Astrocyte (in vitro differentiated cells and primary cell): ENCODE measurements around the gene SLAMF7. TPM values are rescaled to one million over a fixed set of nuclear protein-coding genes. Genes with fewer than 3 reads are reported as not detected.

Source experiments
- DNase-seq: peaks from one replicate; pipeline ENCODE4 v3.0.0-alpha.2; 2010; ENCODE audit warnings: low read depth
- FAIRE-seq: peaks from 2 replicates; lab custom pipeline; 2011; peaks lifted over from hg19 to GRCh38; lab: Jason Lieb, UNC
- H2AFZ ChIP-seq: 2 replicates; pipeline ENCODE4 v1.6.0; 2012; ENCODE audit warnings: low read depth, low read length, inconsistent platforms
- H3K27ac ChIP-seq: 2 replicates; pipeline ENCODE4 v1.5.1; 2011; ENCODE audit warnings: low read depth, low read length, inconsistent platforms
- H3K27me3 ChIP-seq: 2 replicates; pipeline ENCODE4 v1.6.0; 2011; ENCODE audit warnings: low read length, inconsistent platforms; ENCODE audit not compliant: insufficient read depth
- H3K36me3 ChIP-seq: 2 replicates; pipeline ENCODE4 v1.5.1; 2011; ENCODE audit warnings: low read length, inconsistent platforms; ENCODE audit not compliant: insufficient read depth
- H3K4me1 ChIP-seq: 2 replicates; pipeline ENCODE4 v1.5.1; 2011; ENCODE audit warnings: low read length, inconsistent platforms; ENCODE audit not compliant: insufficient read depth
- H3K4me2 ChIP-seq: 2 replicates; pipeline ENCODE4 v1.6.0; 2012; ENCODE audit warnings: low read length, inconsistent platforms
- H3K4me3 ChIP-seq: 2 replicates; pipeline ENCODE4 v1.5.1; 2011; ENCODE audit warnings: low read depth, mild to moderate bottlenecking, low read length, inconsistent platforms; ENCODE audit not compliant: insufficient read depth
- H3K79me2 ChIP-seq: 2 replicates; pipeline ENCODE4 v1.6.0; 2012; ENCODE audit warnings: mild to moderate bottlenecking, low read length, inconsistent platforms; ENCODE audit not compliant: insufficient read depth
- H3K9ac ChIP-seq: 2 replicates; pipeline ENCODE4 v1.6.0; 2012; ENCODE audit warnings: mild to moderate bottlenecking, low read length, inconsistent platforms
- H3K9me3 ChIP-seq: 2 replicates; pipeline ENCODE4 v1.5.1; 2012; ENCODE audit warnings: low read depth, mild to moderate bottlenecking, low read length, inconsistent platforms; ENCODE audit not compliant: insufficient read depth
- H4K20me1 ChIP-seq: 2 replicates; pipeline ENCODE4 v1.6.0; 2012; ENCODE audit warnings: low read length, inconsistent platforms; ENCODE audit not compliant: insufficient read depth
- H3K27ac Mint-ChIP-seq: one replicate; pipeline ENCODE4 v1.8.0; 2021; ENCODE audit warnings: mild to moderate bottlenecking, mixed read lengths; ENCODE audit not compliant: unreplicated experiment
- H3K27me3 Mint-ChIP-seq: one replicate; pipeline ENCODE4 v1.8.0; 2021; ENCODE audit warnings: low read depth, mixed read lengths; ENCODE audit not compliant: unreplicated experiment
- H3K36me3 Mint-ChIP-seq: one replicate; pipeline ENCODE4 v1.8.0; 2021; ENCODE audit warnings: low read depth, mixed read lengths; ENCODE audit not compliant: unreplicated experiment
- H3K4me1 Mint-ChIP-seq: one replicate; pipeline ENCODE4 v1.8.0; 2021; ENCODE audit warnings: low read depth, mixed read lengths; ENCODE audit not compliant: unreplicated experiment
- H3K4me3 Mint-ChIP-seq: one replicate; pipeline ENCODE4 v1.8.0; 2021; ENCODE audit warnings: mild to moderate bottlenecking, moderate library complexity, mixed read lengths; ENCODE audit not compliant: unreplicated experiment
- H3K9me3 Mint-ChIP-seq: one replicate; pipeline ENCODE4 v1.8.0; 2021; ENCODE audit warnings: mild to moderate bottlenecking, mixed read lengths; ENCODE audit not compliant: unreplicated experiment
- CTCF ChIP-seq: IDR thresholded peaks from 2 replicates; pipeline ENCODE4 v1.5.1; 2011; ENCODE audit warnings: low read depth, mild to moderate bottlenecking, inconsistent platforms, low read length, moderate library complexity; ENCODE audit not compliant: insufficient read depth
- EZH2 ChIP-seq: IDR thresholded peaks from 2 replicates; pipeline ENCODE4 v1.6.1; 2012; ENCODE audit warnings: mild to moderate bottlenecking, low read length, inconsistent platforms; ENCODE audit not compliant: insufficient read depth
- total RNA-seq: library from RNA; stranded (reverse); gene quantifications from 2 replicates; pipeline ENCODE4 v1.2.1, GENCODE V29; 2021

The SLAMF7 gene
- total RNA-seq, 1 donor from 2014 or later = 0.32 TPM

- H3K4me1 ChIP-seq = no peaks in the 10 kb centered on the region
- DNase-seq = no peak
- H3K36me3 ChIP-seq = no peaks in the 10 kb centered on the region
- no peak overlapping the region for H3K27ac Mint-ChIP-seq
- no peak for FAIRE-seq
- no peaks in the 10 kb centered on the region for H3K27me3 ChIP-seq
- peaks cover 2% of the 10 kb centered on the region for H3K9me3 Mint-ChIP-seq
- H4K20me1 ChIP-seq = no peaks in the 10 kb centered on the region
- no peak overlapping the region for H3K4me3 Mint-ChIP-seq
- H3K4me3 ChIP-seq = no peak overlapping the region
- H3K9ac ChIP-seq = no peak overlapping the region
- H3K9me3 ChIP-seq = no peaks in the 10 kb centered on the region
- TF ChIP-seq CTCF (no peak), EZH2 (no peak)
- no peak overlapping the region for H2AFZ ChIP-seq
- H3K27ac ChIP-seq = peak overlapping the region; percentile 7
- H3K27me3 Mint-ChIP-seq = peaks cover 12% of the 10 kb centered on the region
- H3K79me2 ChIP-seq = no peaks in the 10 kb centered on the region
- no peak overlapping the region for H3K4me2 ChIP-seq
- peaks cover 21% of the 10 kb centered on the region for H3K4me1 Mint-ChIP-seq
- H3K36me3 Mint-ChIP-seq = no peaks in the 10 kb centered on the region
Measured at GRCh38 chr1:160747717-160748116, 8.7 kb downstream of the SLAMF7 start.

GRCh38 chr1:160748181-160748877, 9.3 kb downstream of the SLAMF7 start:
- H3K4me1 Mint-ChIP-seq = peaks cover 21% of the 10 kb centered on the region
- H3K27me3 Mint-ChIP-seq = peaks cover 13% of the 10 kb centered on the region
- H3K27ac Mint-ChIP-seq = peak overlapping the region; percentile 30
- Histone ChIP-seq H3K4me2 (no peak overlapping the region), H3K27ac (no peak overlapping the region), H3K4me1 (no peaks in the 10 kb centered on the region), H3K4me3 (no peak overlapping the region), H2AFZ (no peak overlapping the region), H4K20me1 (no peaks in the 10 kb centered on the region), H3K9me3 (no peaks in the 10 kb centered on the region), H3K9ac (no peak overlapping the region), H3K27me3 (no peaks in the 10 kb centered on the region), H3K79me2 (no peaks in the 10 kb centered on the region), H3K36me3 (no peaks in the 10 kb centered on the region)
- peaks cover 2% of the 10 kb centered on the region for H3K9me3 Mint-ChIP-seq
- H3K36me3 Mint-ChIP-seq = no peaks in the 10 kb centered on the region
- no peak for FAIRE-seq
- no peak for DNase-seq
- no peak overlapping the region for H3K4me3 Mint-ChIP-seq
- TF ChIP-seq CTCF (no peak), EZH2 (no peak)

GRCh38 chr1:160748878-160749269, 9.8 kb downstream of the SLAMF7 start:
- no peak overlapping the region for H3K9ac ChIP-seq
- peaks cover 21% of the 10 kb centered on the region for H3K4me1 Mint-ChIP-seq
- no peak overlapping the region for H3K4me3 ChIP-seq
- no peak overlapping the region for H3K27ac ChIP-seq
- FAIRE-seq (no peak), DNase-seq (no peak)
- H3K4me3 Mint-ChIP-seq = no peak overlapping the region
- H3K27me3 ChIP-seq = no peaks in the 10 kb centered on the region
- no peaks in the 10 kb centered on the region for H3K9me3 ChIP-seq
- H3K36me3 Mint-ChIP-seq = no peaks in the 10 kb centered on the region
- no peak overlapping the region for H3K4me2 ChIP-seq
- H3K9me3 Mint-ChIP-seq = peaks cover 2% of the 10 kb centered on the region
- H3K36me3 ChIP-seq = no peaks in the 10 kb centered on the region
- H2AFZ ChIP-seq = no peak overlapping the region
- H3K79me2 ChIP-seq = no peaks in the 10 kb centered on the region
- no peaks in the 10 kb centered on the region for H3K4me1 ChIP-seq
- H3K27me3 Mint-ChIP-seq = peaks cover 13% of the 10 kb centered on the region
- no peak overlapping the region for H3K27ac Mint-ChIP-seq
- H4K20me1 ChIP-seq = no peaks in the 10 kb centered on the region
- no peak for TF ChIP-seq EZH2
